Heart left ventricle (tissue), 13 donors: ENCODE measurements around the gene LHFPL3.

Source experiments
- POLR2A ChIP-seq, 2 donors: fragments of 450-650 bp; IDR thresholded peaks; one replicate each; pipeline ENCODE4 v1.6.1; 2017; ENCODE audit warnings: antibody characterized with exemption in 2 of 2, mild to moderate bottlenecking in 2 of 2, moderate library complexity in 2 of 2
- TF ChIP-seq, protein P1 (sequence below), 12 donors: fragments of 200-600 bp; sonication (generic) in 4 of 12; IDR thresholded peaks; one replicate each; pipeline versions ENCODE4 v1.5.0 to v1.8.0; 2018 to 2022; ENCODE audit warnings: antibody characterized with exemption in 12 of 12, mild to moderate bottlenecking in 5 of 12
- donor health status: ischemic (EF 13 %, LVEDD 7.1; RV severe dilation, severe dysfunction).
- donor health status: DM: no; HTN: yes; CAD: no.
- donor health status: DM: no; HTN: no; CAD: no.
- donor health status: ischemic (EF 25% LVEDD 6.9; RV normal size, moderate dysfunction).
- donor health status: ischemic (EF 25% LVEDD 5.7; RV mildly dilated, moderate dysfunction).
- donor health status: ischemic (EF 35%, LVEDD 5.7; RV mildly dilated, moderate dysfunction).
- donor health status: nonischemic (EF 11% LVEDD 7.7; RV severe dilation, severe dysfunction).
- donor health status: DM: yes; HTN: yes; CAD: no.
- donor health status: PGD.
- donor health status: ischemic (EF 29% LVEDD 5.4; RV normal size, mild dysfunction).
- donor health status: nonischemic (EF 23%, LVEDD 6.1; RV moderate dilation, normal function).

DNA sequence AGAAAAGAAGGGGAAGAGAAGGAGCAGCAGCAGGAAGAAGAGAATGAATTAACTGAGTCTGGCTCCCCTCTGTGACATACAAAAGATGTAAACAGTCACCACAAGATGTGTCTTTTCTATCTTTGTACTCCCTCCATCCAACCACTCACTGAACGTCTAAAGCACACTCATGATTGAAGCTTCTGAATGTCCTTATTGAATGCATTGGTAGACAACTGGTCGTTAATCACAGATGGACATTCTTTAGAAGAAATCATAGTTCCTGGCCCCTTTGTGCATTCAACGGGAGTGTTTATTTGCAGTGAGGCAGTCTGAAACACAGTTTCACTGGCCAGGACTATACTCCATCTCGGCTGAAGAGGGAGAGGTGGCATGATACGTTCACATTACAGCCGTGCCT is 479.3 kb downstream of the LHFPL3 start:
- TF ChIP-seq POLR2A (IDR thresholded peaks at IDR 0.05), result no peak
- TF ChIP-seq, protein P1, sequence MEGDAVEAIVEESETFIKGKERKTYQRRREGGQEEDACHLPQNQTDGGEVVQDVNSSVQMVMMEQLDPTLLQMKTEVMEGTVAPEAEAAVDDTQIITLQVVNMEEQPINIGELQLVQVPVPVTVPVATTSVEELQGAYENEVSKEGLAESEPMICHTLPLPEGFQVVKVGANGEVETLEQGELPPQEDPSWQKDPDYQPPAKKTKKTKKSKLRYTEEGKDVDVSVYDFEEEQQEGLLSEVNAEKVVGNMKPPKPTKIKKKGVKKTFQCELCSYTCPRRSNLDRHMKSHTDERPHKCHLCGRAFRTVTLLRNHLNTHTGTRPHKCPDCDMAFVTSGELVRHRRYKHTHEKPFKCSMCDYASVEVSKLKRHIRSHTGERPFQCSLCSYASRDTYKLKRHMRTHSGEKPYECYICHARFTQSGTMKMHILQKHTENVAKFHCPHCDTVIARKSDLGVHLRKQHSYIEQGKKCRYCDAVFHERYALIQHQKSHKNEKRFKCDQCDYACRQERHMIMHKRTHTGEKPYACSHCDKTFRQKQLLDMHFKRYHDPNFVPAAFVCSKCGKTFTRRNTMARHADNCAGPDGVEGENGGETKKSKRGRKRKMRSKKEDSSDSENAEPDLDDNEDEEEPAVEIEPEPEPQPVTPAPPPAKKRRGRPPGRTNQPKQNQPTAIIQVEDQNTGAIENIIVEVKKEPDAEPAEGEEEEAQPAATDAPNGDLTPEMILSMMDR (IDR thresholded peaks at IDR 0.05), result no peak
